ENCODE data around the gene CHAF1A. TPM values are rescaled to one million over a fixed set of nuclear protein-coding genes. Genes with fewer than 3 reads are reported as not detected.

The CHAF1A gene
- total RNA-seq, 1 experiment from 2014 or later = 161 TPM

DNA sequence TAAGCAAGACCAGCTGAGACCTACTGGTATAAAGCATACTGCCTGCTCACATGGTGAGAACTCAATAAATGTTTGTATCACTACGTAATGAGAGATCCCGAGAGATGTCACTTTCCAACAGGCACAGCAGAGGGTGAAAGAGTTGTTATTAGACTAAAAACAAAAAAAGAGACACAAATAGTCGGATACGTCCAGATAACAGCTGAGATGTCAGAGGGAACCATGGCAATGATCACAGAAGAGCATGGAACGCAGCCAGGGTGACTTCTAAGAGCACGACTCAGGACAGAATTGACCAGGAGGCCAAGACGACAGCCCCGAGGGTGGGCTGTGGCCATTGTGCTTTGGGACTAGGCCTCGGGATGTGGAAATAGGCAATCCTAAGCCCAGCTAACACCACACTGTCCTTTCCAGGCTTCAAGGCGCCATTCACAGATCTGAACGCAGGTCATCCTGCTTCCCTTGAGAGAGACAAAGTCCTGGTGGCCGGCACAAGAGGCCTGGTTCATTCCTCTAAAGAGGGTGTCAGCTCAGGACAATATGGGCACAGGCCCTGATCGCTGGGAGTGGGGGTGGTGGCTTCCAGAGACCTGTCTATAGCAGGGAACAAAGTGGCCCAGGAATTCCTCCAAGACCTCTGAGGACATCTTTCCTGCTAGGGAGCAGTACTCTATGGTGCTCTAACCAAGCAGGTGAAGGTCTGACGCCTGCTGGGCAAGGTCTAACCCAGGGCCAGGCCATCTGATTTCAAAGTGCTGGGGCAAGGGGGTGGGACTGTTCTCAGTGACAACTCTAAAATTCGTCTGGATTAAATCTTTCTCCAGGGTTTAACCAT lies 5.3 kb upstream of the CHAF1A start:
- DNase-seq (ENCODE audit: low spot score) (no peak), ATAC-seq (no peak)
- TF ChIP-seq SOX15 (CRISPR knock-in tag; IDR thresholded peaks at IDR 0.05) = no peak
- TF ChIP-seq ZNF416 (CRISPR knock-in tag; IDR thresholded peaks at IDR 0.05) = no peak
- TF ChIP-seq FOXK1 (CRISPR knock-in tag; IDR thresholded peaks at IDR 0.05) = no peak
- no peak for TF ChIP-seq NR3C1 (CRISPR knock-in tag; conservative IDR thresholded peaks at IDR 0.05; ENCODE audit: low read depth)
- TF ChIP-seq, protein P1, sequence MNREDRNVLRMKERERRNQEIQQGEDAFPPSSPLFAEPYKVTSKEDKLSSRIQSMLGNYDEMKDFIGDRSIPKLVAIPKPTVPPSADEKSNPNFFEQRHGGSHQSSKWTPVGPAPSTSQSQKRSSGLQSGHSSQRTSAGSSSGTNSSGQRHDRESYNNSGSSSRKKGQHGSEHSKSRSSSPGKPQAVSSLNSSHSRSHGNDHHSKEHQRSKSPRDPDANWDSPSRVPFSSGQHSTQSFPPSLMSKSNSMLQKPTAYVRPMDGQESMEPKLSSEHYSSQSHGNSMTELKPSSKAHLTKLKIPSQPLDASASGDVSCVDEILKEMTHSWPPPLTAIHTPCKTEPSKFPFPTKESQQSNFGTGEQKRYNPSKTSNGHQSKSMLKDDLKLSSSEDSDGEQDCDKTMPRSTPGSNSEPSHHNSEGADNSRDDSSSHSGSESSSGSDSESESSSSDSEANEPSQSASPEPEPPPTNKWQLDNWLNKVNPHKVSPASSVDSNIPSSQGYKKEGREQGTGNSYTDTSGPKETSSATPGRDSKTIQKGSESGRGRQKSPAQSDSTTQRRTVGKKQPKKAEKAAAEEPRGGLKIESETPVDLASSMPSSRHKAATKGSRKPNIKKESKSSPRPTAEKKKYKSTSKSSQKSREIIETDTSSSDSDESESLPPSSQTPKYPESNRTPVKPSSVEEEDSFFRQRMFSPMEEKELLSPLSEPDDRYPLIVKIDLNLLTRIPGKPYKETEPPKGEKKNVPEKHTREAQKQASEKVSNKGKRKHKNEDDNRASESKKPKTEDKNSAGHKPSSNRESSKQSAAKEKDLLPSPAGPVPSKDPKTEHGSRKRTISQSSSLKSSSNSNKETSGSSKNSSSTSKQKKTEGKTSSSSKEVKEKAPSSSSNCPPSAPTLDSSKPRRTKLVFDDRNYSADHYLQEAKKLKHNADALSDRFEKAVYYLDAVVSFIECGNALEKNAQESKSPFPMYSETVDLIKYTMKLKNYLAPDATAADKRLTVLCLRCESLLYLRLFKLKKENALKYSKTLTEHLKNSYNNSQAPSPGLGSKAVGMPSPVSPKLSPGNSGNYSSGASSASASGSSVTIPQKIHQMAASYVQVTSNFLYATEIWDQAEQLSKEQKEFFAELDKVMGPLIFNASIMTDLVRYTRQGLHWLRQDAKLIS (CRISPR knock-in tag; IDR thresholded peaks at IDR 0.05; ENCODE audit: borderline replicate concordance) = no peak
- TF ChIP-seq, protein P2, sequence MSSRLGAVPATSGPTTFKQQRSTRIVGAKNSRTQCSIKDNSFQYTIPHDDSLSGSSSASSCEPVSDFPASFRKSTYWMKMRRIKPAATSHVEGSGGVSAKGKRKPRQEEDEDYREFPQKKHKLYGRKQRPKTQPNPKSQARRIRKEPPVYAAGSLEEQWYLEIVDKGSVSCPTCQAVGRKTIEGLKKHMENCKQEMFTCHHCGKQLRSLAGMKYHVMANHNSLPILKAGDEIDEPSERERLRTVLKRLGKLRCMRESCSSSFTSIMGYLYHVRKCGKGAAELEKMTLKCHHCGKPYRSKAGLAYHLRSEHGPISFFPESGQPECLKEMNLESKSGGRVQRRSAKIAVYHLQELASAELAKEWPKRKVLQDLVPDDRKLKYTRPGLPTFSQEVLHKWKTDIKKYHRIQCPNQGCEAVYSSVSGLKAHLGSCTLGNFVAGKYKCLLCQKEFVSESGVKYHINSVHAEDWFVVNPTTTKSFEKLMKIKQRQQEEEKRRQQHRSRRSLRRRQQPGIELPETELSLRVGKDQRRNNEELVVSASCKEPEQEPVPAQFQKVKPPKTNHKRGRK (CRISPR knock-in tag; IDR thresholded peaks at IDR 0.05; ENCODE audit: borderline replicate concordance) = no peak
- no peak for TF ChIP-seq MXD4 (CRISPR knock-in tag; IDR thresholded peaks at IDR 0.05; ENCODE audit: borderline replicate concordance)
- TF ChIP-seq NFATC4 (CRISPR knock-in tag; IDR thresholded peaks at IDR 0.05) = no peak
- TF ChIP-seq, protein P3, sequence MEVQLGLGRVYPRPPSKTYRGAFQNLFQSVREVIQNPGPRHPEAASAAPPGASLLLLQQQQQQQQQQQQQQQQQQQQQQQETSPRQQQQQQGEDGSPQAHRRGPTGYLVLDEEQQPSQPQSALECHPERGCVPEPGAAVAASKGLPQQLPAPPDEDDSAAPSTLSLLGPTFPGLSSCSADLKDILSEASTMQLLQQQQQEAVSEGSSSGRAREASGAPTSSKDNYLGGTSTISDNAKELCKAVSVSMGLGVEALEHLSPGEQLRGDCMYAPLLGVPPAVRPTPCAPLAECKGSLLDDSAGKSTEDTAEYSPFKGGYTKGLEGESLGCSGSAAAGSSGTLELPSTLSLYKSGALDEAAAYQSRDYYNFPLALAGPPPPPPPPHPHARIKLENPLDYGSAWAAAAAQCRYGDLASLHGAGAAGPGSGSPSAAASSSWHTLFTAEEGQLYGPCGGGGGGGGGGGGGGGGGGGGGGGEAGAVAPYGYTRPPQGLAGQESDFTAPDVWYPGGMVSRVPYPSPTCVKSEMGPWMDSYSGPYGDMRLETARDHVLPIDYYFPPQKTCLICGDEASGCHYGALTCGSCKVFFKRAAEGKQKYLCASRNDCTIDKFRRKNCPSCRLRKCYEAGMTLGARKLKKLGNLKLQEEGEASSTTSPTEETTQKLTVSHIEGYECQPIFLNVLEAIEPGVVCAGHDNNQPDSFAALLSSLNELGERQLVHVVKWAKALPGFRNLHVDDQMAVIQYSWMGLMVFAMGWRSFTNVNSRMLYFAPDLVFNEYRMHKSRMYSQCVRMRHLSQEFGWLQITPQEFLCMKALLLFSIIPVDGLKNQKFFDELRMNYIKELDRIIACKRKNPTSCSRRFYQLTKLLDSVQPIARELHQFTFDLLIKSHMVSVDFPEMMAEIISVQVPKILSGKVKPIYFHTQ (CRISPR knock-in tag; IDR thresholded peaks at IDR 0.05) = no peak
- TF ChIP-seq, protein P4, sequence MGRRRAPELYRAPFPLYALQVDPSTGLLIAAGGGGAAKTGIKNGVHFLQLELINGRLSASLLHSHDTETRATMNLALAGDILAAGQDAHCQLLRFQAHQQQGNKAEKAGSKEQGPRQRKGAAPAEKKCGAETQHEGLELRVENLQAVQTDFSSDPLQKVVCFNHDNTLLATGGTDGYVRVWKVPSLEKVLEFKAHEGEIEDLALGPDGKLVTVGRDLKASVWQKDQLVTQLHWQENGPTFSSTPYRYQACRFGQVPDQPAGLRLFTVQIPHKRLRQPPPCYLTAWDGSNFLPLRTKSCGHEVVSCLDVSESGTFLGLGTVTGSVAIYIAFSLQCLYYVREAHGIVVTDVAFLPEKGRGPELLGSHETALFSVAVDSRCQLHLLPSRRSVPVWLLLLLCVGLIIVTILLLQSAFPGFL (CRISPR knock-in tag; IDR thresholded peaks at IDR 0.05; ENCODE audit: borderline replicate concordance) = no peak
- TF ChIP-seq SMAD4 (CRISPR knock-in tag; IDR thresholded peaks at IDR 0.05) = no peak
- TF ChIP-seq ZNF138 (CRISPR knock-in tag; conservative IDR thresholded peaks at IDR 0.05) = no peak
- no peak for TF ChIP-seq RORB (CRISPR knock-in tag; IDR thresholded peaks at IDR 0.05)
- TF ChIP-seq, protein P5, sequence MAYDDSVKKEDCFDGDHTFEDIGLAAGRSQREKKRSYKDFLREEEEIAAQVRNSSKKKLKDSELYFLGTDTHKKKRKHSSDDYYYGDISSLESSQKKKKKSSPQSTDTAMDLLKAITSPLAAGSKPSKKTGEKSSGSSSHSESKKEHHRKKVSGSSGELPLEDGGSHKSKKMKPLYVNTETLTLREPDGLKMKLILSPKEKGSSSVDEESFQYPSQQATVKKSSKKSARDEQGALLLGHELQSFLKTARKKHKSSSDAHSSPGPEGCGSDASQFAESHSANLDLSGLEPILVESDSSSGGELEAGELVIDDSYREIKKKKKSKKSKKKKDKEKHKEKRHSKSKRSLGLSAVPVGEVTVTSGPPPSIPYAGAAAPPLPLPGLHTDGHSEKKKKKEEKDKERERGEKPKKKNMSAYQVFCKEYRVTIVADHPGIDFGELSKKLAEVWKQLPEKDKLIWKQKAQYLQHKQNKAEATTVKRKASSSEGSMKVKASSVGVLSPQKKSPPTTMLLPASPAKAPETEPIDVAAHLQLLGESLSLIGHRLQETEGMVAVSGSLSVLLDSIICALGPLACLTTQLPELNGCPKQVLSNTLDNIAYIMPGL (CRISPR knock-in tag; IDR thresholded peaks at IDR 0.05) = no peak
- TF ChIP-seq TP53 (CRISPR knock-in tag; IDR thresholded peaks at IDR 0.05) = no peak
- TF ChIP-seq, protein P6, sequence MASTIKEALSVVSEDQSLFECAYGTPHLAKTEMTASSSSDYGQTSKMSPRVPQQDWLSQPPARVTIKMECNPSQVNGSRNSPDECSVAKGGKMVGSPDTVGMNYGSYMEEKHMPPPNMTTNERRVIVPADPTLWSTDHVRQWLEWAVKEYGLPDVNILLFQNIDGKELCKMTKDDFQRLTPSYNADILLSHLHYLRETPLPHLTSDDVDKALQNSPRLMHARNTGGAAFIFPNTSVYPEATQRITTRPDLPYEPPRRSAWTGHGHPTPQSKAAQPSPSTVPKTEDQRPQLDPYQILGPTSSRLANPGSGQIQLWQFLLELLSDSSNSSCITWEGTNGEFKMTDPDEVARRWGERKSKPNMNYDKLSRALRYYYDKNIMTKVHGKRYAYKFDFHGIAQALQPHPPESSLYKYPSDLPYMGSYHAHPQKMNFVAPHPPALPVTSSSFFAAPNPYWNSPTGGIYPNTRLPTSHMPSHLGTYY (CRISPR knock-in tag; IDR thresholded peaks at IDR 0.05) = no peak
- Mint-ChIP-seq H3K9me3 (no peaks in the 10 kb centered on the region), H3K36me3 (peaks cover 14% of the 10 kb centered on the region), H3K4me3 (no peak overlapping the region), H3K4me1 (peaks cover 23% of the 10 kb centered on the region), H3K27ac (no peak overlapping the region), H3K27me3 (ENCODE audit: low read depth) (no peaks in the 10 kb centered on the region)
- POLR2A ChIA-PET = no interaction called here
- CTCF ChIA-PET = interaction anchor here (1.4 to 2.7 kb wide), 2 partner anchors 22 to 130 kb away, joined by 5 to 6 read pairs; no protein-coding TSS in a partner anchor
